Right hindlimb (tissue), 1 donor: ENCODE data around the gene ZNF341.

Experiments
- DNase-seq: peaks from one replicate; pipeline ENCODE4 v3.0.0-alpha.2; 2018

ZNF341 gene

DNA sequence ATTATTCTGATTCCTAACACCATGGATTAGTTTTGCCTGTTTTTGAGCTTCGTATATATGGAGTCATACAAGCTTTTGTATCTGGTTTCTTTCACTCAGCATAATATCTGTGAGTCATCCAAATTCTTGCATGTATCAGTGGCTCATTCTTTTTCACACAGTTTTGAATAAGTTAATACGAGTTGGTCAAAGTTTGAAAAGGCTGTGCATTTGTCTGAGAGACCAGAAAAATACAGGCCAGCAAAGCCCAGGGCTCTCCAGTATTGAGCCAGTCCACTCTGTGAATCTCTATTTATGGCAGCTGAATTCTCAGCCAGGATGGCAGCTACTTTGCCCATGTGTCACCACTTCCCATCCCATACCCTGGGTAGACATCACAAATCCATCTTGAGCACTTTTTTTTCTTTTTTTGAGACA lies 72.1 kb downstream of the ZNF341 start:
- no peak for DNase-seq

DNA sequence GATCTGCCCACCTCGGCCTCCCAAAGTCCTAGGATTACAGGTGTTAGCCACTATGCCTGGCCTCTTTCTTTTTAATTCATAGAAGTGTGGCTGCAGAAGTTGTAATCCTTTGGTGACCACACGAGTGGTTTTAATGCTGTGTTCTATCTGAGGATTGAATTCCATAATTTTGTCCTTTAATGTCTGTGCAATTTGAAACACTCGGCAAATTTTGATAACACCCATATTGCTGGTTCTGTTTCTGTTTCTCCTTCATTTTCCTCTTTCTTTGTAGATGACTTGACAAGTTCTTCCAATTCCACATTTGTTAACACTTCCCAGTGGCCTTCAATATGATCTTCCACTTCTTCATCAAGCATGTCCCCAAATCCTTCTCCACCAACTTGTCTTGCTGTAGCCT lies 76.6 kb downstream of the ZNF341 start:
- no peak for DNase-seq

DNA sequence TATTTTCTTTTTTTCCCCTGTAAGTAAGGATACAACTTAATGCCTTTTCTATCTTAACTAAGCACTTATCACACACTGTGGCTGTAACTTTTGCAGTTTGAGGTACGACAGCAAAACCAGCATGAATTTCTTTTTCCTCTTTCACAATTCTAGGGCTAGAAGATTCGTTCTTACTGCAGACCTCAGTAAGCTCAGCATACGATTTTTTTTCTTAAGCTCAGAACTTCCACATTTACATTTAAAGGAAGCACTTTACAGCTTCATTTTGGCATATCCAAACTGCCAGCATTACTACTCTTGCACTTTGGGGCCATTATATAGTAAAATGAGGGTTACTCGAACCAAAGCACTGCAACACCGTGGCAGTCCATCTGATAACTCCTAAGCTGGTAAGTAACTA lies 78.5 kb downstream of the ZNF341 start:
- no peak for DNase-seq

DNA sequence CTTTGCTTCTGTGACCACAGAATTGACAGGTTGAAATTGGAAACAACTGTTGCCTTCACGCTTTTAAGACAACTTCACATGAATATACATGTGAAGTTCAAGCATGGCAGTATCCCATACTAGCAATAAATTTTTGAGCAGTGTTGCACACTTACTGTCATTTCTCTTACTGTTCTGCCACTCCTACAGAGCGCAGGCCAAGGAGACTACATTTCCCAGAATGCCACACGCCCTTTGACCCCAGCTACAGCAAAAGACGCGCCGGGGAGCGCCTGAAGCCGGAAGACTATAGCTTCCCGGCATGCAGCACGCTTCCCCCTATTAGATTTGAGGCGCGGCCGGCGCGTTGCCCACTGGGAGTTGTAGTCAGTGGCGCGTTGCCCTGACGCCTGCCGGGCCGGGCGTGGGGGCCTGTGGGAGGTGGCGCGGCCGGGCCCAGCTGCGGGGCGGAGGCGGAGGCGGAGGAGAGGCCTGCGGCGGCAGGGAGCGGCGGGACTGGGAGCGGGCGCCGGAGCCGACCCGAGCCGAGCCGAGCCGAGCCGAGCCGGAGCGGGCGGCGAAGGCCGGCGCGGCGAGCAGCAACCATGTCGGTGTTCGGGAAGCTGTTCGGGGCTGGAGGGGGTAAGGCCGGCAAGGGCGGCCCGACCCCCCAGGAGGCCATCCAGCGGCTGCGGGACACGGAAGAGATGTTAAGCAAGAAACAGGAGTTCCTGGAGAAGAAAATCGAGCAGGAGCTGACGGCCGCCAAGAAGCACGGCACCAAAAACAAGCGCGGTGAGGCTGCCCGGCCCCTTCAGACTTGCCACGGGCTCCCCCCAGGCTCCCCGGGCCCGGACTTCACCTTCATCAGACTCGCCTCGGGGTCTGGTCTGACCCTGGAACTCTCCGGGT lies 79.3 kb downstream of the ZNF341 start, which contains the start of gene CHMP4B:
TSS of gene CHMP4B (plus strand) at position 464 of the 891 bp plus-strand sequence. CDS start at position 585, 121 bp downstream.
- peak; percentile 100 for DNase-seq

DNA sequence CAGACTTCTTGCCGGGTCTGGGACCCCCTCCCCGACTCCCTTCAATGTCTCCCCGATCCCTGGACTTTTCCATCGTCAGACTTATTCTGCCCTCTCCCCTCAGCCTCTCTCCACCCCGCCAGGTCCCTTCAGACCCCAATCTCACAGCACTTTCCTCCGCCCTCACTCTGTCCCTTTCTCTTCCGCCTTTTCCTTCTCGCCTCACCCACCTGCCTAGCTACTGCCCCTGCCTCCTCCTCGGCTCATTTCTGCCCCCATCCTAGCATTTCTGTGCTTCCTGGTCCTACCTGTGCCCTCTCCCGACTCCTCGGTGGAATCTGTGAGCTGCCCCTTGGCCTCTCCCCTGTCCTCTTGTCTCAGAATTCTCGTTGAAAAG lies 80.0 kb downstream of the ZNF341 start:
- DNase-seq, result peak; percentile 27

DNA sequence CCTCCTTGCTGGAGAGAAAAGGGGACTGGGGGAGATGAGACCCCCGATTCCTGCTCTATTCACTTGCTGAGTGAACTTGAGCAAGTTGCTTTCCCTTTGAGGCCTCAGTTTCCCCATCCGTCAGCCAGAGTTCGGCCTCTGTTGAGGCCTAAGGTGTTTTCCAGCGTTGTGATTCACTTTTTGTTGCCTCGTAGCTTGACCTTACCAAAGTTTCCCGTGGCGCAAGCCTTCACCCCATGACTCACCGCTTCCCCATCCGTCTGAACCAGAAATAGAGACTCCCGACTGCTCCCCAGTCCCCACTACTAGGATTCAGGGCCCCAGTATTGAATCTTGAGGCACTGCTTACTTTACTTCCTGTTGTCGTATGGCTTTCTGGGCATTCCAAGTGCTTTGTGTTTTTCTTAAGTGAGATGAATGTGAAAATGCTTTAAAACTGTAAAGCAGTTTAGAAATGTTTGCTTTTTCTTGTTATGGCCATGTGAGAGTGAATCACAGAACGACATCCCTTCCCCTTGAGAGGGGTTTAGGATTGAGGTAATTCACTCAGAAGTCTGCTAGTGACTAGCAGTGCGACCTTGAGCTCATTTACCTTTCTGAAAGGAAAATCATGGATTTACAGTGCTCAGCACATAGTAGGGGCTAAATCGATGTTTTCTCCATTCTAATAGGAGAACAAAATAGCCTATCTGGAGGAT lies 80.5 kb downstream of the ZNF341 start:
- DNase-seq, result peak; percentile 32

DNA sequence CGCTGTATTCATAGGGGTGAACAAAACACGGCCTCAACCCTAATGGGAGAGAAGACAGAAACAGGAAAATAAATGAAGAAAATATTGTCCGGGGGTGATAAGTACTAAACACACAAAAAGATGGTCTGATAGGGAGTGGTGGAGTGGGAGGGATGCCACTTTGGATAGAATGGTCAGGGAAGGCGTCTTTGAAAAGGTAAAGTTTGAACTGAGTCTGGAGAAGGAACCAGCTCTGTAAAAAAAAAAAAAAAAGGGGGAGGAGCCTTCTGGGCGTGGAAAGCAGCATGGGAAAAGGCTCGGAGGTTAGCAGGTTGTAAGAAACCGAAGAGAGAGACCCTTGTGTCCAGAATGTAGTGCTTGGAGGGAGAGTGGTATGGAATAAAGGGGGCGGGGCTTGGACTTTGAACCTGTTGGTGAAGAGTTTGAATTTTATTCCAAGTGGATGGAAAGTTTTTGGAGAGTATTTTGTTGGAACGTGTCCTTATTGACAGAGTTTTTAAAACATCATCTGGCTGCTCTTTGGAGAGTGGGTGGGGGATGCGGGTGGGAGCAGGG lies 81.2 kb downstream of the ZNF341 start:
- peak; percentile 31 for DNase-seq

DNA sequence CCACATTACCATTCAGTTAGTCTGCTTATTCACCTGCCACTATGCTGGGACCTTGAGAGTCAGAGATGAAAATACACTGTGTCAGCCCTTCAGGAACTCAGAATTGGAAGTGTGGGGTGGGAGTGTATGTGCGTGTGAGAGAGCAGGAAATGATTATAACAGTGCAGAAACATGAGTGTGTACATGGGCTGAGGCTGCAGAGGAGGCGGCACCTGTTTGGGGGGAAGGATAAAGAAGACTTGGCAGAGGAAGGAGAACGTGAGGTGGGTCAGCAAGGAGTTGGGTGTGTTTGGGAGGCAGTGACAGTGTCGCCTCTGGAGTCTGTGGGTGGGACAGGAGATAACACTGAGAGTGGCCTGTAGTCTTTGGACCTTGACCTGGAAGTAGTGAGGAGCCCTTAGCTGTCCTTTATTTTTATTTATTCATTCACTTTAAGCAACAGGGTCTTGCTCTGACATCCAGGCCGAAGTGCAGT lies 82.5 kb downstream of the ZNF341 start:
- DNase-seq, result no peak

DNA sequence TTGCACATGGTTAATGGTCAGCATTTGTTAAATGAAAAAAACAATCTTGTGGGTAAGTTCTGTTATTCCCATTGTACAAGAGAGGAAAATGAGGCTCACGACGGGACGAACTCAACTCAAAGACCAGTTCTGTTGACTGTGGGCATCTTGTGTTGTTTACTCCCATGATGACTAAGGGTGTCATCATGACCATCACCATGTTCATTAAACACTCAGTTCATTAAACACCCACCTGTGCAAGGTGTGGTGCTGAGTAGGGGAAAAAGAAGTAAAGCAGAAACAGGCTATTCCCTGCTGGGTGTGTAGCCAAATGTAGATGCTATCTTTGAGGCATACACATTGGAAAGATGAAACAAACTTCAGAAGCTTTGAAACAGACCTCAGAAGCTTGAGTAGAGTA lies 83.9 kb downstream of the ZNF341 start:
- DNase-seq, result no peak

DNA sequence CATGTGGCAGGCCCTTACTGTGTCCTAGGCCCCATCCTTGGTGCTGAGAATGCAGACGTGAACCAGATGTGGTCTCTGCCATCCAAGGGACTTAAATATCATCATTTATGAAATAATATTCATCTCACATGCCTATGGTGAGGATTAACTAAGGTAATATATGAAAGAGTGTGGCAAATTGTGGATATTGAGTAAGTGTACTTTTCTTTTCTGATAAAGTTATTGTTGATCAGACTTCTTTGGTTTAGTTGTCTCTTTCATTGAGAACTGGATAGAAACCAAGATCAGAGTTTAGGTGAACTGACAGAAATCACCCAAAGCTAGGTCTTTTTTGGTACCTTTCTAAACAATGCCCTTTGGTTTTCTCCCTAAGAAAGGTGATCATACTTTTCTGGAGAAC lies 84.4 kb downstream of the ZNF341 start:
- no peak for DNase-seq

DNA sequence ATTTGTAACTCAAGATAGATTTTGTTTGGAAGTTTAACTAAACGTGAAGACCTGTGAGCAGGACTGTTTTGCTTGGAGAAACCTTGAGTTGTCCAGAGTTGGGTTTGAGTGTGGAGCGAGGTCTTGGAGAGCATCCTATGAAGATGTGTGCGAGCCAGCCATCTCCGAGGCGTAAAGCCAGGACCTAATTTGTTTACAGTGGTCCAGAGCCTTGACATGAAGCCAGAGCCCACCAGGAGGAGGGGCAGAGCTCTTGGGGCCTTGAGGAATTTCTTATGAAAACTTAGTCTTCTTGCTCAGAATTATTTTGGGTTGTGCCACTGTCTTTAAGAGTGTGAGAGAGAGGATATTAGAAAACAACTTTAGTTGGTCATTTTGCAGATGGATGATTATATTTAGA lies 85.6 kb downstream of the ZNF341 start:
- DNase-seq, result no peak

DNA sequence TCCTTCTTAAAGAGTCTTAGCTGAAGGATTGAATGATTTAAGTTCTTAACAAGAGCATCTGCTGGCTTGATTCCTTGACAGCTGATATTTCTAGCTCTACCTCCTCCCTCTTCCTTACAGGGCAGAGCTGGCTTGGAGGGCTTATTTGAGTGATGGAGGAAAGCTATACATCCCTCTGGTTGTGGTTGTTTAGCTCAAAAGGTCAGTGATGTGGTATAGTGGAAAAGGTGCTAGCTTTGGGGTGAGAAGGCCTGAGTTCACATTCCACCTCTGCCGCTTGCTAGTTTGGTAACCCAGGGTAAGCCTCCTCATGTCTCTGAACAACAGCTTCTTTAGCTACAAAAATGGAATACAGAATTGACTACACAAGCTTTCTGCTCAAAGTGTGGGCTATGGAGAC lies 87.7 kb downstream of the ZNF341 start:
- no peak for DNase-seq

DNA sequence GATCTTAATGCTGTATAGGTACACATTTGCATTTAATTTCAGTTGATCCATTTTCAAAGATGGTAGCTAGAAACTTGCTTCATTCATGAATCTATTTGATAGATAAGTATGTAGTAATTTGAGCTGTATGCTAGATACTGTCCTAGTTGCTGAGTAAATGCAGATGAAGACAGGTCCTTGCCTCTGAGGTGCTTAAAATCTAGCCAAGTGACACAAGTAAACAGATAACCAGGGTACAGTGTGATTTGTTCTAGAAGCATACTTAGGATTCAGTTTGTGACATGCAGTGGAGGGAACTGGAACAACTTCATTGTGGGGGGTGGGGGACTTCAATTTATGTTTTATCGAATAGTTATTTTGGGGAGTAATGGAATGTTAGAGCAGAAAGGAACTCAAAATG lies 88.6 kb downstream of the ZNF341 start:
- no peak for DNase-seq

DNA sequence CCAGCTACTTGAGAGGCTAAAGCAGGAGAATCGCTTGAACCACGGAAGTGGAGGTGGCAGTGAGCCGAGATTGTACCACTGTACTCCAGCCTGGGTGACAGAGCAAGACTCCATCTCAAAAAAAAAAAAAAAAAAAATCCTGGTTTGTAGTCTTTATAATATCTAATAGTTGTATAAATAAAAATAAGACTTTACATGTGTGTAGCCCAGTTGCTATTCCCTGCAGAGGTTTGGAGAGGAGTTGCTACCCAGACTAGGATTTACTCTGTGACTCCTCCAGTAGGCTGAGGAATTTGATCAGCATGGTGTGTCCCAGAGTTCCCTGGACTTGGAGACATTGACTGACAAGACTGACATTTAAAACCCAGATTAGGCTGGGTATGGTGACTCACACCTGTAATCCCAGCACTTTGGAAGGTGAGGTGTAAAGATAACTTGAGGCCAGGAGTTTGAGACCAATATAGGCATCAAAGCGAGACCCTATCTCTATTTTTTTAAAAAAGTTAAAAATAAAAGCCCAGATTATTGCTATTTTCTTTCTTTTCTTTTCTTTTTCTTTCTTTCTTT lies 89.6 kb downstream of the ZNF341 start:
- DNase-seq, result no peak

DNA sequence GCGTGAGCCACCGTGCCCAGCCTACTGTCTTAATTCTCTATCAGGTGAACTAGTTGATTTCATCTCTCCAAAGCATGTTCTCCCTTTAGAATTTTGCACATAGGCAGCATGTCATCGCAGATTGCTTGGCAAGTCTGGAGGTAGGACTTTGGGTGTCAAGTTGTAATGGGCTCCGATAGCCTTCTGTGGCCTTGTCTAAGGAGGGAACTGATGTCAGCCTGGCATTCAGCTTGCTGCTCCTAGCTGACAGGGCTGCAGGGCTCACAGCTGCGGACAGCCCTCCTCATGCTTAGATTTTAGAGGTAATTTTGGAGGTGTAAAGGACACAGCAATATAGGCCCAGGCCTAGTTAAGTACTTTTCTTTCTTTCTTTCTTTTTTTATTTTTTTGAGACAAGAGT lies 90.6 kb downstream of the ZNF341 start:
- DNase-seq, result no peak

DNA sequence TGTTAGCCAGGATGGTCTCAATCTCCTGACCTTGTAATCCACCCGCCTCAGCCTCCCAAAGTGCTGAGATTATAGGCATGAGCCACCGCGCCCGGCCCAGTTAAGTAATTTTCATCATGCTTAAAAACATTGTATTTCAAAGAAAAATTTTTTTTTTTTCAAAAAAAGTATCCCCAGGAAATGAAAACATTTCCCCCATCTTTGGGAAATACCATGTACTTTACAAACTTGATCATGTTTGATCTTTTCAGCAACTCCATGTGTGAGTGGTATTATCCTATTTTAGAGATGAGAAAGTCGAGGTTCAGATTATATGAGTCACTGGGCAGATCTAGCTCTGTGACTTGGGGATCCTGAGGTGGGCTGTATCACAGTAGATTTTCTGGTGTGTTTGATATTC lies 91.2 kb downstream of the ZNF341 start:
- DNase-seq, result no peak

DNA sequence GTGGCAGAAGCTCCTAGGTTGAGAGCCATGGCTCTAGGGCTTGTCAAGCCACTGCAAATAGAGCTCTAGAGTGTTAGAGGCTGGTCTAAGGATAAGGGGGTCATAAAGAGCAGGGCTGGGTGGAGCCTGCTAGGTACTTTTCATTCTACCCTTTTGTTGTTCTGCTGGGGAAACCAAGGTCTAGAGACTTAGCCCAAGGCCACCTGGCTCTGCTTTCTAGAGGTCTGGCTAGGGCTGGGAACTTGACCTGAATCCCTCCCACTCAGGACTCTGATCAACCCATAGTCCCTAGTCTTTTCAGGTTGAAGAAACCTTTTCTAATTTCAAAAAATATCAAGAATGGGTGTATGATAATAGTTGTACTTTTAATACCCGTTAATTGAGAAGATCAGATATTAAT lies 93.1 kb downstream of the ZNF341 start:
- DNase-seq, result no peak

DNA sequence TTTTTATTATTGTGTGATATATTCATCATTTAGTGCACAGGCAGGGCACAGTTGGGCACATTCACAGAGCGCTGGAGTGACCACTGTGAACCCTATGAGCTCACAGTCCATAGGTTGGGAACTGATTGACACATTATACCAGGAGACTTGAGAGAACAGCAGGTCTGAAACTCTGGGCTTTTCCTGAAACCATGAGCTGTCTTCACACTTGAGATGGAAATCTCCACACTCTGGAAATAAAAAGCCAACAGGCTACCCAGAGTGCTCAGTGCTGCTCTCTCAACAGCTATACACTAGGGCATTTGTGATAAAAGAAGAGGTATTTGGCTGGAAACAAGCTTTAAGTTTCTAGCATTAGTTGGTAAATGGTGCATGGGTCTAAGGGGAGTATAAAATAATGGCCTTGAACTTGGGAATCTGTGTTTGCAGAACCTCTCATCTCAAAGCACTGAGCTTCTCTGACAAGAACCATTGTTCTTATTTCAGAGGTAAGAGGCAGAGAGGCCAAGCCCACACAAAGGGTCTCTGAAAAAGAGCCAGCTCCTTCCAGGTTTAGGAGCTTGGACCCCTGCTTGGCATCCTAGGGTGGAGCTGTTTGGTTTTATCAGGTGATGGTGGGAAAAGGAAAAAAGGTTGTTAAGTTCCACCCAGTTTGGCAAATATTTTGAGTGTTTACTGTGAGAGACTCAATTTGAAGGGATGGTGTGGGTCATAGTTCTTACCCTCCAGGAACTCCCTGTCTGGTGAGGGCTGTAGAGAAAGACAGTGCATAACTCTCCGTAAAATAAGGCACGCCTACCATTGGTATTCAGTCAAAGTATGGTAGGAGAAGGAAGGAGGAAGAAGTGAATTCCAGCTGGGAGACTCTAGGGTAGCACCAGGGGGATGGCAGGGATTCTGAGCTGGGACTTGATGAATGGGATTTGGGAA lies 93.8 kb downstream of the ZNF341 start:
- DNase-seq, result no peak

DNA sequence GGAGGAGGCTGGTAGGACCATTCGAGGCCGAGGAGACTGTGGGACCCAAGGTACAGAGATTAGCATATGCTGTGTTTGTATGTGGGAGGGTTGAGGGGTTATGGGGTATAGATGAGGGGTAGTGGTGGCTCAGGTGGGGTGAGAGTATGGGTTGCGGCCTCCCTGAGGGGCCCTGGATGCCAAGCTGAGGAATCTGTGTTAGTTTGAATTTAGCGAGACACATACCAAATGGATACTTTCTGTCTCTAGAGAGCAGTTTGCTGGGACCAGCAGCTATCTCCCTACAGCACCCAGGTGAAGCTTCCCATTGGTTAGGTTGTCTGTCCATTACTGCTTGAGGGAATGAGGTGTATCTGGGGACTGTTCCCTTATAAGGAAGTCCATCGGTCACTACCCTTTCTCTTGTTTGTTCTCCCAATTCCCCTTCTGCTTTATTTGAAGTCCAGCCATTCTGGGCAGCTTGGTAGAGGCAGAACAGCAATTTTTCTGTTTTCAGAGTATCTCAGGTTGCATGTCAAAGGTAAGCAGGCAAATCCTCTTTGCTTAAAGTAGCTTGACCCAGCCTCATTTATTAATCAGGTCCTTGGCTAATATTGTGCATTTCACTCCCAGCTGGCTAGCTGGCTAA lies 94.6 kb downstream of the ZNF341 start:
- DNase-seq, result no peak

DNA sequence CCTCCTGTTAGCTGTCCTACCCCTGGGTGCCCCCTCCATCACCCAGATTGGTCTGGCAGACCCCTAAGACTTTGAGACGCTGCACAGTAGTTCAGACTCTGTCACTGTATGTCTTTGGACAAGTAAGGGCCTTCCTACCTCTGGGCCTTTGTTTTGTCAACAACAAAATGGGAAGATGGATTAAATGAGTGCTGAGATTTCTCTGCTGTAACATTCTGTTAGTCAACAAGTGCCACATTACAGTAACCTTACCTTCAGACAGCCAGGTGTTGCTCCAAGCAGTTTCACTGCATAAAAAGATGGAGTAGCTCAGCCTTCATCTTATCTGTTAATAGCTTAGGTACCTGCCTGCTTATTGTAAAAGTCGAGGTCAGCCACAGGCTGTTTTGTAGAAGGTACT lies 95.3 kb downstream of the ZNF341 start:
- DNase-seq, result no peak

DNA sequence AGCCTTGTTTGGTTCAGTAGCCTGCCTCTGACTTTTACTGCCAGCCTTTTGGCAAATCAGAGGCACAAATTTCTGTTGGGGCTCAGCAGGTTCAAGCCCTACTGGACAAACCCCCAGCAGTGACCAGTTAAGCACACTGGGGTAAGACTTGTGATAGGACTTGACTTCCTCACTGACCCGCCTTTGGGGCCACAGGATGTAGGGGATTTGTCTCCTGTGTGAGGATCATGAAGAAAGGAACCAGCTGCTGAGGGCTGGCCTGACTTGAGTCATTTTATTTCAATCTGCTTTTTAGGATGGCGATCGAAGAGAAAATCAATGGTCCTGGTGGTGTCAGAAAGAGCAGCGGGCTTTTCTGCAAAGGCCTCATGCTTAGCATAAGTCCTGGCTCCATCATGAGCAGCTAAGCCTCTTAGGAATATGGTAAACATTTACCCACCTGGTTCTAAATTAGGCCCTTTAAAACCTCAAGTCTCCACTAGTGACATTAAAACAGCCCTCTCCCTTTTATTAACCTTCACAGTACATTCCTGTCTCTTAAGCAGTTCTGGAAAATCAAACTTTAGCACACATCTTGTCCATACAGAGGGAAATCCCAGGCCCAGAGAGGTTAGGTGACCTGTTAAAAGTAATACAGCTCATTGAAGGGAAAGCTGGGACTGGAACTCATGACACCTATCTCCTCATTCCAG lies 96.0 kb downstream of the ZNF341 start:
- DNase-seq, result no peak
